Measurements from ENCODE around the gene C10orf90. TPM values are rescaled to one million over a fixed set of nuclear protein-coding genes. Genes with fewer than 3 reads are reported as not detected.

Gene C10orf90
- polyA plus RNA-seq, result not detected
- long read RNA-seq, donor 1, result 0 reads
- long read RNA-seq, donor 2, result 0 reads
- long read RNA-seq, donor 3, result 0 reads
- long read RNA-seq, donor 4, result 0 reads
- long read RNA-seq, donor 5, result 0 reads
- long read RNA-seq, donor 6, result 0 reads
- long read RNA-seq, donor 7, result 0 reads
- long read RNA-seq, donor 8, result 0 reads
- long read RNA-seq, donor 9, result 0 reads
- long read RNA-seq, donor 10, result 0 reads

DNA sequence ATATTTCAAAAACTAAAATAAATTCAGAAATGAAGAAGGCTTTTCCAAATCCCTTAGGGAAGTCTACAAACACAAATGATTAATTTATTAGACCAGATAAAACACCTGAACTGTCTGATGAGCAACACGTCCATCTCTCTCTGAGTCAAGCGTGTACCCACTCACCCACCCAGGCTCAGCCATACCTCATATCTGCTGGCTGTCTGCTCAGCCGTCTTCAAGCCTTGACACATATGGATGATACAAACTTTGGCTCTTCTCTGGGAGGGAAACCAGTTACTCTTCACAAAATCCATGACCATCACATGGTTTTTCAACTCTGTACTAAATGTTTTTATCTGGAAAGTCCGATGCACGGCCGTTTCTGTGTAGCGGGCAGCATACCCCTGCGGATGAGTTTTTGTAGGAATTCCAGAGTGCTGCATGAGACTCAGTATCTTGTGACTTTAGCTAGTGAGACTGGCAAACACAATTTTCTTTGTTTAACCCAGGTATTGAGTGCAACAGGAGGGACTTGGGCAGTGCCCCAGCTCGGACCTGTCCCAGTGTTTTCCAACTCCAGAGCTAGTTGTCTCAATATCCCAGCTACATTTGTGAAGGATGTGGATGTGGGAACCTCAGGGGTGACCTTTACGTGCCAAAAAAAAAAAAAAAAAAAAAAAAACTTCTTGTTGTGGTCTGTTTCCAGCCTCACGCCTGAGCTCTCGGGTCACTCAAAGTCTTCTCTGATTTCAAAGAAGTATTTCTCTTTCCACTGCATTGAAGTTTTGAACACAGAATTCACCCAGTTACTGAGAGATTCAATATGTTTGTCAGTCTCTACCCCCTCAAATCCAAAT lies at the start of gene C10orf90:
Gene C10orf90 (minus strand): TSS at position 638 of the 839 bp plus-strand sequence. CDS start 213 bp downstream, at position 425.
- no peak within 1 kb of the TSS for H3K27ac ChIP-seq (ENCODE audit: low read depth in 1 of 3, low read length in 2 of 3)
- no peak within 1 kb of the TSS for H3K4me3 ChIP-seq (ENCODE audit: low read depth in 1 of 3, low read length in 3 of 3)
- no peaks in the 10 kb centered on the region for H3K36me3 ChIP-seq (ENCODE audit: control insufficient read depth in 3 of 3, insufficient read depth in 2 of 3, low read depth in 1 of 3, low read length in 3 of 3)
- H3K4me1 ChIP-seq (ENCODE audit: control insufficient read depth in 3 of 3, insufficient read depth in 2 of 3, low read depth in 1 of 3, low read length in 2 of 3), result no peaks in the 10 kb centered on the region
- DNase-seq (no peak), FAIRE-seq (no peak)
- WGBS, 3 donors, result 71 to 78% (median 72%) methylated on average over 12 of the region's 12 CpGs
- H3K9me3 ChIP-seq (ENCODE audit: control insufficient read depth in 2 of 2, insufficient read depth in 1 of 2, low read depth in 1 of 2, low read length in 1 of 2), result no peaks in the 10 kb centered on the region
- no peaks in the 10 kb centered on the region for H3K27me3 ChIP-seq (ENCODE audit: control insufficient read depth in 3 of 3, insufficient read depth in 3 of 3, low read length in 3 of 3)

DNA sequence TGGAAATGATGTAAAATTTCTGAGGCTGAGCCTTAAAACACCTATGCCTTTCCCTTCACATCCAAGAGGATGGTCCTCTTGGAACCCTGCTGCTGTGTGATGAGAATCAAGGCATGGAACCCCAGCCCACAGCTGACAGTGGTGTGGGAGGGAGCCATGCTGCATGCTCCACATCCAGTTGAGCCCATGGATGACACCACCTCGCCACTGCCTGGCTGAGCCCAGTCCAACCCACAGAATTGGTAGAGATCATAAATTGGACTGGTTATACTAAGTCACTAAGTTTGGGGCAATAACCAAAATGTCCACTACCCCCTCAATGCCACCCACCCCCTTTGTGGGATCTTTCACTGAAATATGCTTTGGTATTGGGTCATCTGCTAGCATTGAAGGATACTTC lies 45.9 kb upstream of the C10orf90 start:
- DNase-seq (no peak), FAIRE-seq (no peak)
- Histone ChIP-seq H3K4me1 (ENCODE audit: control insufficient read depth in 3 of 3, insufficient read depth in 2 of 3, low read depth in 1 of 3, low read length in 2 of 3) (no peaks in the 10 kb centered on the region), H3K9me3 (ENCODE audit: control insufficient read depth in 2 of 2, insufficient read depth in 1 of 2, low read depth in 1 of 2, low read length in 1 of 2) (no peaks in the 10 kb centered on the region), H3K4me3 (ENCODE audit: low read depth in 1 of 3, low read length in 3 of 3) (no peak overlapping the region), H3K27me3 (ENCODE audit: control insufficient read depth in 3 of 3, insufficient read depth in 3 of 3, low read length in 3 of 3) (no peaks in the 10 kb centered on the region), H3K36me3 (ENCODE audit: control insufficient read depth in 3 of 3, insufficient read depth in 2 of 3, low read depth in 1 of 3, low read length in 3 of 3) (no peaks in the 10 kb centered on the region), H3K27ac (ENCODE audit: low read depth in 1 of 3, low read length in 2 of 3) (no peak overlapping the region)
- WGBS, 3 donors, result 58 to 92% (median 87%) methylated on average over 1 of the region's 1 CpG

DNA sequence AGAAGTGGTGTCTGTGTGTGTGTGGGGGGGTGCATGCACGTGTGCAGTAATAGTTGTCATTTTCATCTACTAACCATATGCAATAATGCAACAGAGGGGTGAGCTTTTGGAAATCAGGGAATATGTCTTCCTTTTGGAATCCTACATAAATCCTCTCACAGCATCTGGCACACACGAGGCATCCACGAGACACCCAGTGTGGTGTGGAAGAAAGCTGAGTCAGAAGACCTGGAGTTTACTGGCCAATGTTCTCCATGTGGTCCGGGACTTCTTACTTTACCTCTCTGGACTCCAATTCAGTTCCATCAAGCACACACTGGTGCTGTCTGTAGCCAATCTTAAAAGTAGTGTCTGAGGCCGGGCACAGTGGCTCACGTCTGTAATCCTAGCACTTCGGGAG lies 43.1 kb upstream of the C10orf90 start:
- FAIRE-seq (no peak), DNase-seq (no peak)
- Histone ChIP-seq H3K27me3 (ENCODE audit: control insufficient read depth in 3 of 3, insufficient read depth in 3 of 3, low read length in 3 of 3) (no peaks in the 10 kb centered on the region), H3K9me3 (ENCODE audit: control insufficient read depth in 2 of 2, insufficient read depth in 1 of 2, low read depth in 1 of 2, low read length in 1 of 2) (peaks cover 0 to 2% of the 10 kb centered on the region in 2 donors), H3K4me1 (ENCODE audit: control insufficient read depth in 3 of 3, insufficient read depth in 2 of 3, low read depth in 1 of 3, low read length in 2 of 3) (no peaks in the 10 kb centered on the region), H3K27ac (ENCODE audit: low read depth in 1 of 3, low read length in 2 of 3) (no peak overlapping the region), H3K36me3 (ENCODE audit: control insufficient read depth in 3 of 3, insufficient read depth in 2 of 3, low read depth in 1 of 3, low read length in 3 of 3) (no peaks in the 10 kb centered on the region), H3K4me3 (ENCODE audit: low read depth in 1 of 3, low read length in 3 of 3) (no peak overlapping the region)
- WGBS, 3 donors, result 77 to 82% (median 77%) methylated on average over 7 of the region's 7 CpGs

DNA sequence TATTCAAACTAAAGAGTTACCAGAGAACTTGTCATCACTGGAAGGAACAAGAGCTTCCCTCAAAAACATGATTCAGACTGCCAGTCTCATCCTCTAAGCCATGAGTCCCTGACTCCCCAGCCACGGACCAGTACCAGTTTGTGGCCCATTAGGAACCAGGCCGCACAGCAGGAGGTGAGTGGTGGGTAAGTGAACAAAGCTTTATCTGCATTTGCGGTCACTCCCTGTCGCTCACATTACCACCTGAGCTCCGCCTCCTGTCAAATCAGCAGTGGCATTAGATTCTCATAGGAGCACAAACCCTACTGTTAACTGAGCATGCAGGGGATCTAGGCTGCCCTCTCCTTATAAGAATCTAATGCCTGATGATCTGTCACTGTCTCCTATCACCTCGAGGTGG lies 42.2 kb upstream of the C10orf90 start:
- Histone ChIP-seq H3K4me3 (ENCODE audit: low read depth in 1 of 3, low read length in 3 of 3) (no peak overlapping the region), H3K36me3 (ENCODE audit: control insufficient read depth in 3 of 3, insufficient read depth in 2 of 3, low read depth in 1 of 3, low read length in 3 of 3) (no peaks in the 10 kb centered on the region), H3K27ac (ENCODE audit: low read depth in 1 of 3, low read length in 2 of 3) (no peak overlapping the region), H3K4me1 (ENCODE audit: control insufficient read depth in 3 of 3, insufficient read depth in 2 of 3, low read depth in 1 of 3, low read length in 2 of 3) (no peaks in the 10 kb centered on the region), H3K27me3 (ENCODE audit: control insufficient read depth in 3 of 3, insufficient read depth in 3 of 3, low read length in 3 of 3) (no peaks in the 10 kb centered on the region), H3K9me3 (ENCODE audit: control insufficient read depth in 2 of 2, insufficient read depth in 1 of 2, low read depth in 1 of 2, low read length in 1 of 2) (peaks cover 0 to 2% of the 10 kb centered on the region in 2 donors)
- 63 to 77% (median 66%) methylated on average over 6 of the region's 6 CpGs for WGBS, 3 donors
- DNase-seq, result no peak
- FAIRE-seq, result no peak

GRCh38 chr10:126705951-126706565 lies 35.6 kb upstream of the C10orf90 start:
- H3K4me3 ChIP-seq (ENCODE audit: low read depth in 1 of 3, low read length in 3 of 3), result no peak overlapping the region
- WGBS, 3 donors, result 64 to 75% (median 68%) methylated on average over 3 of the region's 3 CpGs
- H3K27ac ChIP-seq (ENCODE audit: low read depth in 1 of 3, low read length in 2 of 3), result no peak overlapping the region
- peaks cover 0 to 2% of the 10 kb centered on the region in 2 donors for H3K9me3 ChIP-seq (ENCODE audit: control insufficient read depth in 2 of 2, insufficient read depth in 1 of 2, low read depth in 1 of 2, low read length in 1 of 2)
- DNase-seq (no peak), FAIRE-seq (no peak)
- no peaks in the 10 kb centered on the region for H3K4me1 ChIP-seq (ENCODE audit: control insufficient read depth in 3 of 3, insufficient read depth in 2 of 3, low read depth in 1 of 3, low read length in 2 of 3)
- no peaks in the 10 kb centered on the region for H3K36me3 ChIP-seq (ENCODE audit: control insufficient read depth in 3 of 3, insufficient read depth in 2 of 3, low read depth in 1 of 3, low read length in 3 of 3)
- H3K27me3 ChIP-seq (ENCODE audit: control insufficient read depth in 3 of 3, insufficient read depth in 3 of 3, low read length in 3 of 3), result peaks cover 0 to 3% (median 0%) of the 10 kb centered on the region in 3 donors

DNA sequence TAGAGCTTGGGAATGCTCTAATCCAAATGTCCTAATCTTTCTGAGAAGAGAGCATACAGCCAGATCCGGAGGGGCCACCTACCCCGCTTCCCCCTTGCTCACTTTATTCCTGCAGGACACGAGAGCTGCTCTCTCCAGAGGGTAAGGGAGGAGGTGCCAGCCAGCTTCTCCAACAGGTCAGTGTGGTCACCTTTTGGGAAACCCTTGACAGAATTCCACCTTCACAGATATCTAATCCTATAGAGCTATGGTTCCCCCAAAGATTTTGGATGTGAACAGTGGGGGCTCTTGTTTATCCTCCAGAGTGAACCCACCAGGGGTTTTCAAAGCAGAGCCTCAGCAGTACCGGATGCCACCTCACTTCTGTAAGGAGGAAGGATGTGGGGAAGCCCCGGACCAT lies 34.6 kb upstream of the C10orf90 start:
- Histone ChIP-seq H3K27ac (ENCODE audit: low read depth in 1 of 3, low read length in 2 of 3) (no peak overlapping the region), H3K9me3 (ENCODE audit: control insufficient read depth in 2 of 2, insufficient read depth in 1 of 2, low read depth in 1 of 2, low read length in 1 of 2) (no peaks in the 10 kb centered on the region), H3K4me3 (ENCODE audit: low read depth in 1 of 3, low read length in 3 of 3) (no peak overlapping the region), H3K36me3 (ENCODE audit: control insufficient read depth in 3 of 3, insufficient read depth in 2 of 3, low read depth in 1 of 3, low read length in 3 of 3) (no peaks in the 10 kb centered on the region), H3K4me1 (ENCODE audit: control insufficient read depth in 3 of 3, insufficient read depth in 2 of 3, low read depth in 1 of 3, low read length in 2 of 3) (no peaks in the 10 kb centered on the region), H3K27me3 (ENCODE audit: control insufficient read depth in 3 of 3, insufficient read depth in 3 of 3, low read length in 3 of 3) (peaks cover 0 to 3% (median 0%) of the 10 kb centered on the region in 3 donors)
- DNase-seq (no peak), FAIRE-seq (no peak)
- WGBS, 3 donors, result 47 to 60% (median 56%) methylated on average over 5 of the region's 5 CpGs

DNA sequence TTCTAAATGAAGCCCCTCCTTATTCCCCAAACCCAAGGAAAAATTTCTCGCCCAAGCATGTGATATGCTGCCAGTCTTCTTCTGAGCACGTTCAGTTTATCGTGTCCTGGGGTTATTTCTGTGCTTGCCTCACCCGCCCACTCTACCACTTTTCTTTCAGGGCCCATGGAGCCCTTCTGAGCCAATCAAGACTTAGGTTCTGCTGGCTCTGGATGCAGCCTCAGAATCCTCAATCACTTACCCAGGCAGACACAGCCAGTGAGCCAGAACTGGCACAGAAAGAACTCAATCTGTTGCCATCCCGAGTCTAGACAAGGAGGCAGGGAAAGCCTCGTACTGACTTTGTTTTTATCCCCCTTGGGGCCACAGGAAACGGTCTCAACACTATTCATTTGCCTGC lies 34.2 kb upstream of the C10orf90 start:
- FAIRE-seq (no peak), DNase-seq (no peak)
- Histone ChIP-seq H3K36me3 (ENCODE audit: control insufficient read depth in 3 of 3, insufficient read depth in 2 of 3, low read depth in 1 of 3, low read length in 3 of 3) (no peaks in the 10 kb centered on the region), H3K9me3 (ENCODE audit: control insufficient read depth in 2 of 2, insufficient read depth in 1 of 2, low read depth in 1 of 2, low read length in 1 of 2) (no peaks in the 10 kb centered on the region), H3K27me3 (ENCODE audit: control insufficient read depth in 3 of 3, insufficient read depth in 3 of 3, low read length in 3 of 3) (peaks cover 0 to 3% (median 0%) of the 10 kb centered on the region in 3 donors), H3K4me3 (ENCODE audit: low read depth in 1 of 3, low read length in 3 of 3) (no peak overlapping the region), H3K27ac (ENCODE audit: low read depth in 1 of 3, low read length in 2 of 3) (no peak overlapping the region), H3K4me1 (ENCODE audit: control insufficient read depth in 3 of 3, insufficient read depth in 2 of 3, low read depth in 1 of 3, low read length in 2 of 3) (no peaks in the 10 kb centered on the region)
- WGBS, 3 donors, result 59 to 61% (median 60%) methylated on average over 7 of the region's 7 CpGs

GRCh38 chr10:126702181-126702580 lies 31.7 kb upstream of the C10orf90 start:
- H3K4me3 ChIP-seq (ENCODE audit: low read depth in 1 of 3, low read length in 3 of 3), result no peak overlapping the region
- WGBS, 3 donors, result 75 to 78% (median 76%) methylated on average over 3 of the region's 3 CpGs

More at GRCh38 chr10:126702181-126702580, 31.7 kb upstream of the C10orf90 start:
- Histone ChIP-seq H3K4me1 (ENCODE audit: control insufficient read depth in 3 of 3, insufficient read depth in 2 of 3, low read depth in 1 of 3, low read length in 2 of 3) (no peaks in the 10 kb centered on the region), H3K27me3 (ENCODE audit: control insufficient read depth in 3 of 3, insufficient read depth in 3 of 3, low read length in 3 of 3) (peaks cover 0 to 3% (median 0%) of the 10 kb centered on the region in 3 donors), H3K27ac (ENCODE audit: low read depth in 1 of 3, low read length in 2 of 3) (no peak overlapping the region), H3K9me3 (ENCODE audit: control insufficient read depth in 2 of 2, insufficient read depth in 1 of 2, low read depth in 1 of 2, low read length in 1 of 2) (no peaks in the 10 kb centered on the region), H3K36me3 (ENCODE audit: control insufficient read depth in 3 of 3, insufficient read depth in 2 of 3, low read depth in 1 of 3, low read length in 3 of 3) (no peaks in the 10 kb centered on the region)
- FAIRE-seq, result no peak
- DNase-seq, result no peak
